MCF 10A (cell line): ENCODE data around the gene GALNT9. TPM values are rescaled to one million over a fixed set of nuclear protein-coding genes. Genes with fewer than 3 reads are reported as not detected.

ENCODE experiments used
- BruUV-seq: library from RNA; stranded (reverse); fragments of 400-500 nt; replicated peaks from 2 replicates; lab custom pipeline; 2021; lab: Mats Ljungman, UMichigan
- CTCF ChIA-PET: fragments of 300-600 bp; sonication (Branson Sonifier 250); formaldehyde crosslinking; extraction: SDS; loops from one replicate; lab custom pipeline; 2021; ENCODE audit warnings: antibody characterized with exemption, inconsistent platforms; lab: Yijun Ruan, JAX
- POLR2A ChIA-PET: fragments of 300-600, 350-650 bp; sonication (Branson Sonifier 250); formaldehyde crosslinking; extraction: SDS; loops from one replicate; lab custom pipeline; 2020; ENCODE audit warnings: antibody characterized with exemption, inconsistent platforms; lab: Yijun Ruan, JAX
- DNase-seq: peaks from one replicate; pipeline ENCODE4 v3.0.0-alpha.2; 2018; ENCODE audit not compliant: unreplicated experiment
- H3K27ac Mint-ChIP-seq: one replicate; pipeline ENCODE4 v1.8.0; 2022; ENCODE audit warnings: mild to moderate bottlenecking, low read depth, mixed read lengths; ENCODE audit not compliant: unreplicated experiment
- H3K27me3 Mint-ChIP-seq: one replicate; pipeline ENCODE4 v1.8.0; 2022; ENCODE audit warnings: mixed read lengths; ENCODE audit not compliant: insufficient read depth, unreplicated experiment
- H3K36me3 Mint-ChIP-seq: one replicate; pipeline ENCODE4 v1.8.0; 2022; ENCODE audit warnings: mild to moderate bottlenecking, moderate library complexity, mixed read lengths; ENCODE audit not compliant: insufficient read depth, unreplicated experiment
- H3K4me1 Mint-ChIP-seq: one replicate; pipeline ENCODE4 v1.8.0; 2022; ENCODE audit warnings: mixed read lengths; ENCODE audit not compliant: insufficient read depth, unreplicated experiment
- H3K4me3 Mint-ChIP-seq: one replicate; pipeline ENCODE4 v1.8.0; 2022; ENCODE audit warnings: mild to moderate bottlenecking, moderate library complexity, mixed read lengths; ENCODE audit not compliant: unreplicated experiment
- H3K9me3 Mint-ChIP-seq: one replicate; pipeline ENCODE4 v1.8.0; 2022; ENCODE audit warnings: mixed read lengths; ENCODE audit not compliant: unreplicated experiment
- CTCF ChIP-seq: fragments of 200-600 bp; IDR thresholded peaks from one replicate; pipeline ENCODE4 v1.8.0; 2022; ENCODE audit warnings: antibody characterized with exemption, mild to moderate bottlenecking; ENCODE audit not compliant: unreplicated experiment
- intact Hi-C: fragments of 100-400 bp; cut with micrococcal nuclease; formaldehyde crosslinking; loops from 2 replicates; pipeline ENCODE4 v1.14.1; 2022
- total RNA-seq: library from RNA; stranded (reverse); gene quantifications from 2 replicates; pipeline ENCODE4 v1.2.3, GENCODE V29; 2022

The GALNT9 gene
- total RNA-seq, 1 experiment from 2014 or later = 4.4 TPM

GRCh38 chr12:132269271-132269968, 60.0 kb downstream of the GALNT9 start:
- CTCF ChIA-PET = interaction anchor here (0.8 kb wide), 1 partner anchor 15 kb away, joined by 3 read pairs; no protein-coding TSS in a partner anchor
- TF ChIP-seq CTCF = no peak
- no TSS peak for BruUV-seq

GRCh38 chr12:132268674-132269073, 60.7 kb downstream of the GALNT9 start:
- H3K4me1 Mint-ChIP-seq = no peaks in the 10 kb centered on the region
- BruUV-seq = no TSS peak

More at GRCh38 chr12:132269271-132269968, 60.0 kb downstream of the GALNT9 start:
- H3K27me3 Mint-ChIP-seq = peaks cover 22% of the 10 kb centered on the region
- intact Hi-C loops = no loop called here
- H3K36me3 Mint-ChIP-seq = no peaks in the 10 kb centered on the region
- no peaks in the 10 kb centered on the region for H3K9me3 Mint-ChIP-seq
- no peak for DNase-seq
- H3K4me3 Mint-ChIP-seq = no peak overlapping the region
- no peak overlapping the region for H3K27ac Mint-ChIP-seq
- H3K4me1 Mint-ChIP-seq = no peaks in the 10 kb centered on the region
- POLR2A ChIA-PET = no interaction called here

GRCh38 chr12:132267873-132268272, 61.5 kb downstream of the GALNT9 start:
- Mint-ChIP-seq H3K27ac (no peak overlapping the region), H3K4me1 (no peaks in the 10 kb centered on the region), H3K4me3 (no peak overlapping the region), H3K27me3 (peaks cover 31% of the 10 kb centered on the region), H3K9me3 (no peaks in the 10 kb centered on the region), H3K36me3 (no peaks in the 10 kb centered on the region)
- TF ChIP-seq CTCF = no peak
- no TSS peak for BruUV-seq
- CTCF ChIA-PET = no interaction called here
- intact Hi-C loops = no loop called here
- DNase-seq = no peak
- POLR2A ChIA-PET = no interaction called here

More at GRCh38 chr12:132268674-132269073, 60.7 kb downstream of the GALNT9 start:
- no peak overlapping the region for H3K27ac Mint-ChIP-seq
- intact Hi-C loops = no loop called here
- peaks cover 23% of the 10 kb centered on the region for H3K27me3 Mint-ChIP-seq
- H3K4me3 Mint-ChIP-seq = no peak overlapping the region
- CTCF ChIA-PET = interaction anchor here (0.8 kb wide), 1 partner anchor 16 kb away, joined by 3 read pairs; no protein-coding TSS in a partner anchor
- H3K36me3 Mint-ChIP-seq = no peaks in the 10 kb centered on the region
- H3K9me3 Mint-ChIP-seq = no peaks in the 10 kb centered on the region
- POLR2A ChIA-PET = no interaction called here
- no peak for TF ChIP-seq CTCF
- no peak for DNase-seq

- no peak for TF ChIP-seq CTCF
- Mint-ChIP-seq H3K27ac (no peak overlapping the region), H3K4me3 (no peak overlapping the region), H3K9me3 (no peaks in the 10 kb centered on the region), H3K4me1 (no peaks in the 10 kb centered on the region), H3K36me3 (no peaks in the 10 kb centered on the region), H3K27me3 (peaks cover 38% of the 10 kb centered on the region)
- ChIA-PET CTCF (no interaction called here), POLR2A (no interaction called here)
- BruUV-seq = no TSS peak
- no peak for DNase-seq
- intact Hi-C loops = no loop called here
These were observed 62.6 kb downstream of the GALNT9 start for GRCh38 chr12:132266802-132267201.
